ENCODE results near the gene ERH. TPM values are rescaled to one million over a fixed set of nuclear protein-coding genes. Genes with fewer than 3 reads are reported as not detected.

The ERH gene
- total and polyA plus RNA-seq, 2 donors (not counting 3 experiments of a cell fraction or from before 2014, with no cell fraction given), result 157 to 263 TPM

GRCh38 chr14:69373104-69373503 is 25.0 kb downstream of the ERH start:
- Histone ChIP-seq H3K27me3 (ENCODE audit: control insufficient read depth in 2 of 2, insufficient read depth in 2 of 2, low read length in 2 of 2) (no peaks in the 10 kb centered on the region), H3K9me1 (replicated peaks; ENCODE audit: control insufficient read depth, extremely low read depth, insufficient read depth, low read length) (no peaks in the 10 kb centered on the region), H3K27ac (ENCODE audit: insufficient read depth, low read depth, low read length) (no peak overlapping the region), H2AFZ (ENCODE audit: low read depth, low read length) (no peak overlapping the region), H3K4me1 (ENCODE audit: control insufficient read depth, extremely low read depth, insufficient read depth, low read length) (no peaks in the 10 kb centered on the region), H3K9me3 (replicated peaks; ENCODE audit: control insufficient read depth, insufficient read depth, low read length) (no peaks in the 10 kb centered on the region), H3K4me3 (replicated peaks in 1 of 3; ENCODE audit: insufficient read depth in 1 of 3, low read depth in 1 of 3, low read length in 3 of 3) (no peak overlapping the region), H3K79me2 (ENCODE audit: control insufficient read depth, insufficient read depth, low read length) (no peaks in the 10 kb centered on the region), H3K4me2 (ENCODE audit: insufficient read depth, low read length) (no peak overlapping the region), H3K9ac (replicated peaks; ENCODE audit: extremely low read depth, insufficient read depth, low read length) (no peak overlapping the region), H4K20me1 (replicated peaks; ENCODE audit: control insufficient read depth, extremely low read depth, insufficient read depth, low read length) (no peaks in the 10 kb centered on the region), H3K36me3 (ENCODE audit: control insufficient read depth in 2 of 2, extremely low read depth in 1 of 2, insufficient read depth in 2 of 2, low read length in 2 of 2) (peaks cover 3 to 8% of the 10 kb centered on the region in 2 experiments)
- ChIA-PET POLR2A (no interaction called here), CTCF (no interaction called here)
- intact Hi-C loops (cut with micrococcal nuclease) (no loop called here), dilution Hi-C loops (cut with MboI; ENCODE audit: extremely low pct_ligation_motif_present, low sequenced_read_pairs) (no loop called here)
- no peak for FAIRE-seq
- no peak for DNase-seq (ENCODE audit: low read depth, low spot score)
- no peak for TF ChIP-seq MYC (IDR thresholded peaks at IDR 0.05; ENCODE audit: low read depth, low read length)
- no peak for TF ChIP-seq GATA2 (IDR thresholded peaks at IDR 0.05; ENCODE audit: insufficient read depth, insufficient read length, low read depth, low read length)
- no peak for TF ChIP-seq POLR2AphosphoS5 (IDR thresholded peaks at IDR 0.05; ENCODE audit: insufficient read depth, low read depth, low read length)
- TF ChIP-seq JUN (IDR thresholded peaks at IDR 0.05; ENCODE audit: borderline replicate concordance, insufficient read depth, insufficient read length, low read depth), result no peak
- no peak for TF ChIP-seq CTCF (IDR thresholded peaks at IDR 0.05; ENCODE audit: extremely low read depth in 1 of 2, insufficient read depth in 1 of 2, low read depth in 1 of 2, low read length in 2 of 2)
- TF ChIP-seq EZH2 (IDR thresholded peaks at IDR 0.05; ENCODE audit: borderline replicate concordance, low read depth, low read length, severe bottlenecking), result no peak
- BruUV-seq (replicated peaks), result no TSS peak

GRCh38 chr14:69372146-69372545 is 26.0 kb downstream of the ERH start:
- CTCF ChIA-PET, result no interaction called here
- FAIRE-seq, result no peak

More at GRCh38 chr14:69372146-69372545, 26.0 kb downstream of the ERH start:
- Histone ChIP-seq H2AFZ (ENCODE audit: low read depth, low read length) (no peak overlapping the region), H3K9me3 (replicated peaks; ENCODE audit: control insufficient read depth, insufficient read depth, low read length) (no peaks in the 10 kb centered on the region), H3K79me2 (ENCODE audit: control insufficient read depth, insufficient read depth, low read length) (no peaks in the 10 kb centered on the region), H3K27me3 (ENCODE audit: control insufficient read depth in 2 of 2, insufficient read depth in 2 of 2, low read length in 2 of 2) (no peaks in the 10 kb centered on the region), H3K4me1 (ENCODE audit: control insufficient read depth, extremely low read depth, insufficient read depth, low read length) (no peaks in the 10 kb centered on the region), H3K9ac (replicated peaks; ENCODE audit: extremely low read depth, insufficient read depth, low read length) (no peak overlapping the region), H3K36me3 (ENCODE audit: control insufficient read depth in 2 of 2, extremely low read depth in 1 of 2, insufficient read depth in 2 of 2, low read length in 2 of 2) (peaks cover 3 to 8% of the 10 kb centered on the region in 2 experiments), H3K4me2 (ENCODE audit: insufficient read depth, low read length) (no peak overlapping the region), H3K9me1 (replicated peaks; ENCODE audit: control insufficient read depth, extremely low read depth, insufficient read depth, low read length) (no peaks in the 10 kb centered on the region), H3K4me3 (replicated peaks in 1 of 3; ENCODE audit: insufficient read depth in 1 of 3, low read depth in 1 of 3, low read length in 3 of 3) (no peak overlapping the region), H3K27ac (ENCODE audit: insufficient read depth, low read depth, low read length) (no peak overlapping the region), H4K20me1 (replicated peaks; ENCODE audit: control insufficient read depth, extremely low read depth, insufficient read depth, low read length) (no peaks in the 10 kb centered on the region)
- TF ChIP-seq CTCF (IDR thresholded peaks at IDR 0.05; ENCODE audit: extremely low read depth in 1 of 2, insufficient read depth in 1 of 2, low read depth in 1 of 2, low read length in 2 of 2) (no peak), GATA2 (IDR thresholded peaks at IDR 0.05; ENCODE audit: insufficient read depth, insufficient read length, low read depth, low read length) (no peak), MYC (IDR thresholded peaks at IDR 0.05; ENCODE audit: low read depth, low read length) (no peak), FOS (IDR thresholded peaks at IDR 0.05; ENCODE audit: borderline replicate concordance, insufficient read depth, low read length) (no peak), JUN (IDR thresholded peaks at IDR 0.05; ENCODE audit: borderline replicate concordance, insufficient read depth, insufficient read length, low read depth) (no peak)
- DNase-seq (ENCODE audit: low read depth, low spot score), result no peak
- dilution Hi-C loops (cut with MboI; ENCODE audit: extremely low pct_ligation_motif_present, low sequenced_read_pairs), result no loop called here
- BruUV-seq (replicated peaks), result no TSS peak
- intact Hi-C loops (cut with micrococcal nuclease), result no loop called here
- POLR2A ChIA-PET, result no interaction called here
